H1 (cell line): Measurements from ENCODE around the gene SLC1A6. TPM values are rescaled to one million over a fixed set of nuclear protein-coding genes. Genes with fewer than 3 reads are reported as not detected.

Source experiments
- BCL11A ChIP-seq, 2 experiments: IDR thresholded peaks; one replicate each; pipeline ENCODE4 v1.6.1; 2011; ENCODE audit warnings: low read depth in 2 of 2, low read length in 2 of 2, mild to moderate bottlenecking in 2 of 2
- CHD1 ChIP-seq: IDR thresholded peaks from 2 replicates; pipeline ENCODE4 v1.6.1; 2012; ENCODE audit warnings: low read depth, low read length, improper control_type of control experiment
- MAFK ChIP-seq: IDR thresholded peaks from 2 replicates; pipeline ENCODE4 v1.6.1; 2012; ENCODE audit warnings: low read depth, mild to moderate bottlenecking, improper control_type of control experiment, low read length
- RBBP5 ChIP-seq: IDR thresholded peaks from 2 replicates; pipeline ENCODE4 v1.7.1; 2012; ENCODE audit warnings: low read depth, mild to moderate bottlenecking, inconsistent platforms, low read length, moderate library complexity, borderline replicate concordance
- RNF2 ChIP-seq: fragments of 200-900, 300-1000 bp; sonication (generic); IDR thresholded peaks from 2 replicates; pipeline ENCODE4 v1.7.1; 2016; ENCODE audit warnings: borderline replicate concordance, low read depth, mild to moderate bottlenecking, antibody characterized with exemption, low read length; ENCODE audit not compliant: poor library complexity, severe bottlenecking; ENCODE audit errors: missing control alignments
- SIN3A ChIP-seq, 2 experiments: IDR thresholded peaks in 1 of 2; conservative IDR thresholded peaks in 1 of 2; 2 replicates each; pipeline ENCODE4 v1.6.1; 2011 to 2012; ENCODE audit warnings: low read length in 2 of 2, improper control_type of control experiment in 1 of 2, low read depth in 1 of 2, mild to moderate bottlenecking in 1 of 2
- SIRT6 ChIP-seq: IDR thresholded peaks from one replicate; pipeline ENCODE4 v1.7.1; 2012; ENCODE audit warnings: low read length, inconsistent platforms
- TAF1 ChIP-seq: IDR thresholded peaks from 2 replicates; pipeline ENCODE4 v1.6.1; 2011; ENCODE audit warnings: mild to moderate bottlenecking, low read depth, low read length
- TCF12 ChIP-seq: IDR thresholded peaks from 2 replicates; pipeline ENCODE4 v1.6.1; 2011; ENCODE audit warnings: low read depth, mild to moderate bottlenecking, low read length
- polyA plus RNA-seq, 7 experiments: library from polyadenylated mRNA; depleted of rRNA in 3 of 7; stranded (reverse) in 5 of 7; unstranded in 2 of 7; fragments of >200 nt in 5 of 7; fragments of 200-250 nt in 2 of 7; gene quantifications; 1 replicate in 5 of 7; 2 replicates in 1 of 7; 4 replicates in 1 of 7; pipeline versions ENCODE4 v1.2.1 to v1.2.3, GENCODE V29; 2011 to 2013; ENCODE audit warnings: missing spikeins in 2 of 7, mixed read lengths in 2 of 7
- total RNA-seq: library from RNA; stranded (reverse); fragmentation: NEBNext Ultra II Directional; extraction: Animal tissue kit (Norgen Biotek cat#: 25700); gene quantifications from 2 replicates; pipeline ENCODE4 v1.2.1, GENCODE V29; 2021
- TF ChIP-seq, protein P1 (sequence below): fragments of 300-600 bp; sonication (generic); IDR thresholded peaks from 2 replicates; pipeline ENCODE4 v1.7.1; 2012; ENCODE audit warnings: low read length, moderate library complexity, mild to moderate bottlenecking, inconsistent platforms; ENCODE audit not compliant: insufficient replicate concordance

The SLC1A6 gene
- total and polyA plus RNA-seq, 2 of the 8 experiments (the other 6 are each of a cell fraction or from before 2014, with no cell fraction given) = 14.0 to 26.6 TPM

DNA sequence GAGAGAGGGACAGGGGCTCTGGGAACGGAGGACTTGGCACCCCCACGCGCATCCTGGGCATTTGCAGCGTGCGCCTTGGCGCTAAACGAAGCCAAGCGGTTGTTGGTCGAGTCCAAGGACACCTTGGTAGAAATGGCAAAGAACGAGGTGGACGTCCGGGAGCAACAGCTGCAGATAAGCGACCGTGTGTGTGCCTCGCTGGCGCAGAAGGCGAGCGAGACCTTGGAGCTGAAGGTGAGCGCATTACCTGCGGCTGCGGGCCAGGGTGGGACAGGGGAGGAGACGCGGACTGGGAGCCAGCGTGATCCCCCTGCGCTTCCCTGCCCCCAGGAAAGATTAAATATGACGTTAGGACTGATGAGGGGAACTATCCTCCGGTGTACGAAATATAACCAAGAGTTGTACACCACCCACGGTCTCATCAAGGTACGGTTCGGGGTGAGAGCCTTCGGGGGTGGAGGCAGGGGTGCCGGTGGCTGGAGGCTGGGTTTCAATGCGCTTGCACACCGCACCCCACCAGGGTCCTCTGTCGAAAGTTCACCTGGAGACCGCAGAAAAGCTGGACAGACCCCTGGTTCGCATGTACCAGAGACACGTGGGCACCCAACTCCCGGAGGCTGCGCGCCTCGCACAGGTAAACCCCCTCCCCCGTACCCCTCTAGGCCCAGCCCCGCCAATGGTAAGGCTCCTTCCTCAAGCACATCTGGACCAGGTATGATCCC, 41.8 kb upstream of the SLC1A6 start (continued):
- TF ChIP-seq, protein P1, sequence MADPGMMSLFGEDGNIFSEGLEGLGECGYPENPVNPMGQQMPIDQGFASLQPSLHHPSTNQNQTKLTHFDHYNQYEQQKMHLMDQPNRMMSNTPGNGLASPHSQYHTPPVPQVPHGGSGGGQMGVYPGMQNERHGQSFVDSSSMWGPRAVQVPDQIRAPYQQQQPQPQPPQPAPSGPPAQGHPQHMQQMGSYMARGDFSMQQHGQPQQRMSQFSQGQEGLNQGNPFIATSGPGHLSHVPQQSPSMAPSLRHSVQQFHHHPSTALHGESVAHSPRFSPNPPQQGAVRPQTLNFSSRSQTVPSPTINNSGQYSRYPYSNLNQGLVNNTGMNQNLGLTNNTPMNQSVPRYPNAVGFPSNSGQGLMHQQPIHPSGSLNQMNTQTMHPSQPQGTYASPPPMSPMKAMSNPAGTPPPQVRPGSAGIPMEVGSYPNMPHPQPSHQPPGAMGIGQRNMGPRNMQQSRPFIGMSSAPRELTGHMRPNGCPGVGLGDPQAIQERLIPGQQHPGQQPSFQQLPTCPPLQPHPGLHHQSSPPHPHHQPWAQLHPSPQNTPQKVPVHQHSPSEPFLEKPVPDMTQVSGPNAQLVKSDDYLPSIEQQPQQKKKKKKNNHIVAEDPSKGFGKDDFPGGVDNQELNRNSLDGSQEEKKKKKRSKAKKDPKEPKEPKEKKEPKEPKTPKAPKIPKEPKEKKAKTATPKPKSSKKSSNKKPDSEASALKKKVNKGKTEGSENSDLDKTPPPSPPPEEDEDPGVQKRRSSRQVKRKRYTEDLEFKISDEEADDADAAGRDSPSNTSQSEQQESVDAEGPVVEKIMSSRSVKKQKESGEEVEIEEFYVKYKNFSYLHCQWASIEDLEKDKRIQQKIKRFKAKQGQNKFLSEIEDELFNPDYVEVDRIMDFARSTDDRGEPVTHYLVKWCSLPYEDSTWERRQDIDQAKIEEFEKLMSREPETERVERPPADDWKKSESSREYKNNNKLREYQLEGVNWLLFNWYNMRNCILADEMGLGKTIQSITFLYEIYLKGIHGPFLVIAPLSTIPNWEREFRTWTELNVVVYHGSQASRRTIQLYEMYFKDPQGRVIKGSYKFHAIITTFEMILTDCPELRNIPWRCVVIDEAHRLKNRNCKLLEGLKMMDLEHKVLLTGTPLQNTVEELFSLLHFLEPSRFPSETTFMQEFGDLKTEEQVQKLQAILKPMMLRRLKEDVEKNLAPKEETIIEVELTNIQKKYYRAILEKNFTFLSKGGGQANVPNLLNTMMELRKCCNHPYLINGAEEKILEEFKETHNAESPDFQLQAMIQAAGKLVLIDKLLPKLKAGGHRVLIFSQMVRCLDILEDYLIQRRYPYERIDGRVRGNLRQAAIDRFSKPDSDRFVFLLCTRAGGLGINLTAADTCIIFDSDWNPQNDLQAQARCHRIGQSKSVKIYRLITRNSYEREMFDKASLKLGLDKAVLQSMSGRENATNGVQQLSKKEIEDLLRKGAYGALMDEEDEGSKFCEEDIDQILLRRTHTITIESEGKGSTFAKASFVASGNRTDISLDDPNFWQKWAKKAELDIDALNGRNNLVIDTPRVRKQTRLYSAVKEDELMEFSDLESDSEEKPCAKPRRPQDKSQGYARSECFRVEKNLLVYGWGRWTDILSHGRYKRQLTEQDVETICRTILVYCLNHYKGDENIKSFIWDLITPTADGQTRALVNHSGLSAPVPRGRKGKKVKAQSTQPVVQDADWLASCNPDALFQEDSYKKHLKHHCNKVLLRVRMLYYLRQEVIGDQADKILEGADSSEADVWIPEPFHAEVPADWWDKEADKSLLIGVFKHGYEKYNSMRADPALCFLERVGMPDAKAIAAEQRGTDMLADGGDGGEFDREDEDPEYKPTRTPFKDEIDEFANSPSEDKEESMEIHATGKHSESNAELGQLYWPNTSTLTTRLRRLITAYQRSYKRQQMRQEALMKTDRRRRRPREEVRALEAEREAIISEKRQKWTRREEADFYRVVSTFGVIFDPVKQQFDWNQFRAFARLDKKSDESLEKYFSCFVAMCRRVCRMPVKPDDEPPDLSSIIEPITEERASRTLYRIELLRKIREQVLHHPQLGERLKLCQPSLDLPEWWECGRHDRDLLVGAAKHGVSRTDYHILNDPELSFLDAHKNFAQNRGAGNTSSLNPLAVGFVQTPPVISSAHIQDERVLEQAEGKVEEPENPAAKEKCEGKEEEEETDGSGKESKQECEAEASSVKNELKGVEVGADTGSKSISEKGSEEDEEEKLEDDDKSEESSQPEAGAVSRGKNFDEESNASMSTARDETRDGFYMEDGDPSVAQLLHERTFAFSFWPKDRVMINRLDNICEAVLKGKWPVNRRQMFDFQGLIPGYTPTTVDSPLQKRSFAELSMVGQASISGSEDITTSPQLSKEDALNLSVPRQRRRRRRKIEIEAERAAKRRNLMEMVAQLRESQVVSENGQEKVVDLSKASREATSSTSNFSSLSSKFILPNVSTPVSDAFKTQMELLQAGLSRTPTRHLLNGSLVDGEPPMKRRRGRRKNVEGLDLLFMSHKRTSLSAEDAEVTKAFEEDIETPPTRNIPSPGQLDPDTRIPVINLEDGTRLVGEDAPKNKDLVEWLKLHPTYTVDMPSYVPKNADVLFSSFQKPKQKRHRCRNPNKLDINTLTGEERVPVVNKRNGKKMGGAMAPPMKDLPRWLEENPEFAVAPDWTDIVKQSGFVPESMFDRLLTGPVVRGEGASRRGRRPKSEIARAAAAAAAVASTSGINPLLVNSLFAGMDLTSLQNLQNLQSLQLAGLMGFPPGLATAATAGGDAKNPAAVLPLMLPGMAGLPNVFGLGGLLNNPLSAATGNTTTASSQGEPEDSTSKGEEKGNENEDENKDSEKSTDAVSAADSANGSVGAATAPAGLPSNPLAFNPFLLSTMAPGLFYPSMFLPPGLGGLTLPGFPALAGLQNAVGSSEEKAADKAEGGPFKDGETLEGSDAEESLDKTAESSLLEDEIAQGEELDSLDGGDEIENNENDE = no peak
- TF ChIP-seq TAF1 (no peak), MAFK (no peak), BCL11A (IDR thresholded peaks at IDR 0.05; ENCODE audit: low read depth in 2 of 2, low read length in 2 of 2) (no peak), TCF12 (no peak), SIRT6 (no peak), RBBP5 (no peak), CHD1 (no peak), SIN3A (conservative IDR thresholded peaks at IDR 0.05 in 1 of 2, IDR thresholded peaks at IDR 0.05 in 1 of 2; ENCODE audit: low read depth in 1 of 2, low read length in 2 of 2) (no peak), RNF2 (no peak)
